DND-41 (cell line): ENCODE data around the gene SLC4A9.

Source experiments
- ATAC-seq: fragments of 200-7000 bp; cut with Tn5 transposase; 3 replicates; pipeline ENCODE4 v1.9.1; 2021; ENCODE audit warnings: low read depth; ENCODE audit not compliant: insufficient read depth
- DNase-seq: peaks from one replicate; pipeline ENCODE4 v3.0.0-alpha.2; 2020
- H2AFZ ChIP-seq: 2 replicates; pipeline ENCODE4 v1.6.0; 2012; ENCODE audit warnings: low read depth, low read length
- H3K27ac ChIP-seq: 2 replicates; pipeline ENCODE4 v1.5.1; 2012; ENCODE audit warnings: low read length, inconsistent platforms
- H3K27me3 ChIP-seq: fragments of 200-600 bp; sonication (generic); 2 replicates; pipeline ENCODE4 v1.6.0; 2012; ENCODE audit warnings: low read length, mild to moderate bottlenecking, inconsistent platforms; ENCODE audit not compliant: insufficient read depth, poor library complexity
- H3K36me3 ChIP-seq: 2 replicates; pipeline ENCODE4 v1.5.1; 2012; ENCODE audit warnings: low read length, inconsistent platforms; ENCODE audit not compliant: insufficient read depth
- H3K4me1 ChIP-seq: 2 replicates; pipeline ENCODE4 v1.5.1; 2012; ENCODE audit warnings: mild to moderate bottlenecking, low read length; ENCODE audit not compliant: insufficient read depth
- H3K4me2 ChIP-seq: 2 replicates; pipeline ENCODE4 v1.6.0; 2012; ENCODE audit warnings: mild to moderate bottlenecking, moderate library complexity, low read length, inconsistent platforms; ENCODE audit not compliant: insufficient read depth
- H3K4me3 ChIP-seq, 2 experiments: fragments of 200-600 bp in 1 of 2; shearing (Covaris generic) in 1 of 2; 2 replicates each; pipeline ENCODE4 v1.5.1; 2012 to 2016; ENCODE audit warnings: inconsistent platforms in 2 of 2, low read length in 2 of 2, mild to moderate bottlenecking in 2 of 2, low read depth in 1 of 2, moderate library complexity in 1 of 2
- H3K79me2 ChIP-seq: 2 replicates; pipeline ENCODE4 v1.6.0; 2012; ENCODE audit warnings: low read length, inconsistent platforms; ENCODE audit not compliant: insufficient read depth
- H3K9ac ChIP-seq: 2 replicates; pipeline ENCODE4 v1.6.0; 2012; ENCODE audit warnings: low read depth, mild to moderate bottlenecking, inconsistent platforms, low read length, moderate library complexity
- H3K9me3 ChIP-seq: 2 replicates; pipeline ENCODE4 v1.5.1; 2012; ENCODE audit warnings: low read length, moderate library complexity, mild to moderate bottlenecking, inconsistent platforms; ENCODE audit not compliant: insufficient read depth, severe bottlenecking
- H4K20me1 ChIP-seq: 2 replicates; pipeline ENCODE4 v1.6.0; 2012; ENCODE audit warnings: low read length; ENCODE audit not compliant: insufficient read depth
- EZH2 ChIP-seq: IDR thresholded peaks from 3 replicates; pipeline ENCODE4 v1.6.1; 2012; ENCODE audit warnings: borderline replicate concordance, low read depth, mild to moderate bottlenecking, moderate library complexity, low read length, inconsistent platforms; ENCODE audit not compliant: severe bottlenecking
- TF ChIP-seq, protein P1 (sequence below): IDR thresholded peaks from 2 replicates; pipeline ENCODE4 v1.5.1; 2012; ENCODE audit warnings: borderline replicate concordance, low read length, moderate library complexity, mild to moderate bottlenecking; ENCODE audit not compliant: poor library complexity, severe bottlenecking; ENCODE audit errors: extremely low read depth

SLC4A9 gene

DNA sequence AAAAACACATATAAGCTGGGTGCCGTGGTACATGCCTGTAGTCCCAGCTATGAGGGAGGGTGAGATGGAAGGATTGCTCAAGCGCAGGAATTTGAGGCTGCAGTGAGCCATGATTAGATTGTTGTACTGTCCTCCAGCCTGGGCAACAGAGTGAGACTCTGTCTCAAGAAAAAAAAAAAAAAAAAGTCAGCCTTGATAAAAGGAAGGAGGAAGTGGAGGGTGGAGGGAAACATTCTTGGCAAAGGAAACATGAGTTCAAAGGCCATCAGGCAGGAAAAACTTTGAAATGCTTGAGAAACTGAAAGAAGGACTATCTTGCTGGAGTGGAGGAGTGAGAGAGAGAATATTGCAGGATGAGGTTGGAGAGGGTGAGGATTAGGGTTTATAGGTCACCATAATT is 23.3 kb downstream of the SLC4A9 start:
- no peak for ATAC-seq
- H3K4me2 ChIP-seq, result no peak overlapping the region
- DNase-seq, result no peak
- H3K36me3 ChIP-seq, result no peaks in the 10 kb centered on the region
- no peaks in the 10 kb centered on the region for H3K9me3 ChIP-seq
- H3K9ac ChIP-seq, result no peak overlapping the region
- H3K4me3 ChIP-seq, result no peak overlapping the region
- no peaks in the 10 kb centered on the region for H3K4me1 ChIP-seq
- no peak overlapping the region for H3K27ac ChIP-seq
- no peak overlapping the region for H2AFZ ChIP-seq
- no peaks in the 10 kb centered on the region for H3K27me3 ChIP-seq
- H3K79me2 ChIP-seq, result no peaks in the 10 kb centered on the region
- TF ChIP-seq EZH2, result no peak
- TF ChIP-seq, protein P1, sequence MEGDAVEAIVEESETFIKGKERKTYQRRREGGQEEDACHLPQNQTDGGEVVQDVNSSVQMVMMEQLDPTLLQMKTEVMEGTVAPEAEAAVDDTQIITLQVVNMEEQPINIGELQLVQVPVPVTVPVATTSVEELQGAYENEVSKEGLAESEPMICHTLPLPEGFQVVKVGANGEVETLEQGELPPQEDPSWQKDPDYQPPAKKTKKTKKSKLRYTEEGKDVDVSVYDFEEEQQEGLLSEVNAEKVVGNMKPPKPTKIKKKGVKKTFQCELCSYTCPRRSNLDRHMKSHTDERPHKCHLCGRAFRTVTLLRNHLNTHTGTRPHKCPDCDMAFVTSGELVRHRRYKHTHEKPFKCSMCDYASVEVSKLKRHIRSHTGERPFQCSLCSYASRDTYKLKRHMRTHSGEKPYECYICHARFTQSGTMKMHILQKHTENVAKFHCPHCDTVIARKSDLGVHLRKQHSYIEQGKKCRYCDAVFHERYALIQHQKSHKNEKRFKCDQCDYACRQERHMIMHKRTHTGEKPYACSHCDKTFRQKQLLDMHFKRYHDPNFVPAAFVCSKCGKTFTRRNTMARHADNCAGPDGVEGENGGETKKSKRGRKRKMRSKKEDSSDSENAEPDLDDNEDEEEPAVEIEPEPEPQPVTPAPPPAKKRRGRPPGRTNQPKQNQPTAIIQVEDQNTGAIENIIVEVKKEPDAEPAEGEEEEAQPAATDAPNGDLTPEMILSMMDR, result no peak
- H4K20me1 ChIP-seq, result no peaks in the 10 kb centered on the region

DNA sequence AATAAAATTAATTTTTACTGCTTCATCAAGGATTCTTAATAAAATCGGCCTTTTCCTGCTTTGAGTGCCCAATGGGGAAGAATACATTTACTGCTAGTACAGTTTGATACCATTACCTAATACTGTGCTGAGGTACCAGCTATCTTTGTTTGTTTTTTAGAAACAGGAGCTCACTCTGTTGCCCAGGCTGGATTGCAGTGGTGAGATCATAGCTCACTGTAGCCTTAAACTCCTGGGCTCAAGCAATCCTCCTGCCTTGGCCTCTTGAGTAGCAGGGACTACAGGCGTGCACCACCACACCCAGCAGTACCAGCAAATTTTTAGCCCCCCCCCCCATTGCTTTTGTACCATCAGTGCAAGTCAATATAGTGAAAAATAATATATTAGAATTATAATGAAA is 28.1 kb downstream of the SLC4A9 start:
- no peak overlapping the region for H3K4me2 ChIP-seq
- no peaks in the 10 kb centered on the region for H3K79me2 ChIP-seq
- no peak overlapping the region for H3K27ac ChIP-seq
- TF ChIP-seq, protein P1, result no peak
- TF ChIP-seq EZH2, result no peak
- H3K4me1 ChIP-seq, result no peaks in the 10 kb centered on the region
- ATAC-seq (no peak), DNase-seq (no peak)
- no peaks in the 10 kb centered on the region for H4K20me1 ChIP-seq
- no peak overlapping the region for H3K9ac ChIP-seq
- H3K36me3 ChIP-seq, result no peaks in the 10 kb centered on the region
- no peak overlapping the region for H2AFZ ChIP-seq
- no peak overlapping the region for H3K4me3 ChIP-seq
- no peaks in the 10 kb centered on the region for H3K9me3 ChIP-seq
- no peaks in the 10 kb centered on the region for H3K27me3 ChIP-seq

DNA sequence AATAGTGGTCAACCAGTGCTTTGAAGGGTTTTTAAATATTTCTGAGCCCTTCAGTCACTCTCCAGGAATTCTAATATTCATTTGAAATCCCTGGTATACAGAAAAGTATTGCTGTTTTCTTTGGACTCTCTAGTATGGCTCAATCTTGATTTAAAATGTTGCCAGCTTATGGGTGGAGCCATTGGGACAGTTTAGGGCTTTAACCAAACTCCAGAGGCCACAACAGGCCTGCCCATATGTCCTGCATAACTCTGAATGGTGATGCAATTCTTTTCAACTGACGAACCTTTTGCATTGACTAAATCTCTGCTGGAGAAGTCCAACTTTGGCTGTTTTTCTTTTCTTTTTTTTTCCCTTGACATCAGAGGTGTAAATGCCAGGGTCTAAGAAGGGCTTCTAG is 31.3 kb downstream of the SLC4A9 start:
- no peaks in the 10 kb centered on the region for H3K27me3 ChIP-seq
- H3K27ac ChIP-seq, result no peak overlapping the region
- no peak overlapping the region for H3K4me3 ChIP-seq
- H3K9ac ChIP-seq, result no peak overlapping the region
- H3K4me1 ChIP-seq, result no peaks in the 10 kb centered on the region
- no peaks in the 10 kb centered on the region for H3K36me3 ChIP-seq
- ATAC-seq (no peak), DNase-seq (no peak)
- 0 out of 2 replicates have a peak, but pooled peaks cover 2% of the 10 kb centered on the region for H3K79me2 ChIP-seq
- no peaks in the 10 kb centered on the region for H3K9me3 ChIP-seq
- no peak overlapping the region for H2AFZ ChIP-seq
- no peak overlapping the region for H3K4me2 ChIP-seq
- H4K20me1 ChIP-seq, result no peaks in the 10 kb centered on the region
- TF ChIP-seq, protein P1, result no peak
- no peak for TF ChIP-seq EZH2

DNA sequence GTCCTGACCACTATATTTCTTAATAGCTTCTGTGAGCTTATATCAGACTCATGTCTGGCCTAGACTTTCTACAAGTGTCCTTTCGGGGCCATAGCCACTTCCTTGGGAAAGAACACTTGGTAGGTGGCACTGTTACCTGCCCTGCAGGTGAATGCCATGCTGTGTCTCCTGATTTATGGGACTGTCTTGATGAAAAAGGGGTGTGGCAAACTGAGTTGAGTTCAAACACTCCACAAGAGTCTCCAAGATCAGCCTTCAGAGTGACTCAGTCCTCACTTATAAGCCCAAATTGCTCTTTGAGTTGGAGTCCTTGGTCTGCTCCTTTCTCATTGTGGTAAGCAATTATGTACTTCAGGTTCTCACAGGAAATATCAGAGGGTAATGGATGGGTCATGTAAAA is 31.7 kb downstream of the SLC4A9 start:
- Histone ChIP-seq H3K79me2 (0 out of 2 replicates have a peak, but pooled peaks cover 2% of the 10 kb centered on the region), H3K9ac (no peak overlapping the region), H3K4me2 (no peak overlapping the region), H3K27ac (no peak overlapping the region), H3K36me3 (no peaks in the 10 kb centered on the region), H3K4me1 (no peaks in the 10 kb centered on the region), H3K4me3 (no peak overlapping the region), H2AFZ (no peak overlapping the region), H3K9me3 (no peaks in the 10 kb centered on the region), H3K27me3 (no peaks in the 10 kb centered on the region), H4K20me1 (no peaks in the 10 kb centered on the region)
- no peak for ATAC-seq
- no peak for DNase-seq
- no peak for TF ChIP-seq EZH2
- TF ChIP-seq, protein P1, result no peak
